Natural killer cell (primary cell): ENCODE results near the gene DDN. TPM values are rescaled to one million over a fixed set of nuclear protein-coding genes. Genes with fewer than 3 reads are reported as not detected.

Experiments used
- ATAC-seq, 3 donors: fragments of 150-1000 bp in 2 of 3; fragments of 200-7000 bp in 1 of 3; cut with Tn5 transposase; 1 replicate in 1 of 3; 2 replicates in 2 of 3; pipeline ENCODE4 v1.10.0; 2021; ENCODE audit warnings: mild to moderate bottlenecking in 2 of 3, moderate library complexity in 2 of 3
- DNase-seq, 2 donors: peaks; one replicate each; pipeline versions ENCODE4 v3.0.0 to v3.0.0-alpha.2; 2013 to 2021; ENCODE audit warnings: mixed read lengths in 1 of 2
- H3K27ac ChIP-seq: one replicate; pipeline ENCODE4 v1.5.1; 2013; ENCODE audit warnings: mild to moderate bottlenecking, low read length
- H3K27me3 ChIP-seq: one replicate; pipeline ENCODE4 v1.6.1; 2013; ENCODE audit warnings: low read length; ENCODE audit not compliant: control insufficient read depth, insufficient read depth
- H3K36me3 ChIP-seq: one replicate; pipeline ENCODE4 v1.6.1; 2013; ENCODE audit warnings: low read length; ENCODE audit not compliant: control insufficient read depth, insufficient read depth
- H3K4me1 ChIP-seq: one replicate; pipeline ENCODE4 v1.6.1; 2013; ENCODE audit warnings: low read length; ENCODE audit not compliant: control insufficient read depth, insufficient read depth
- H3K4me3 ChIP-seq: one replicate; pipeline ENCODE4 v1.5.1; 2013; ENCODE audit warnings: low read length
- H3K9me3 ChIP-seq: one replicate; pipeline ENCODE4 v1.6.1; 2013; ENCODE audit warnings: low read length; ENCODE audit not compliant: control insufficient read depth, insufficient read depth
- H3K27ac Mint-ChIP-seq, 2 donors: one replicate each; pipeline ENCODE4 v1.8.0; 2022; ENCODE audit warnings: mild to moderate bottlenecking in 2 of 2, mixed read lengths in 2 of 2, moderate library complexity in 1 of 2
- H3K27me3 Mint-ChIP-seq, 2 donors: one replicate each; pipeline ENCODE4 v1.8.0; 2022; ENCODE audit warnings: low read depth in 2 of 2, mixed read lengths in 2 of 2
- H3K36me3 Mint-ChIP-seq: one replicate; pipeline ENCODE4 v1.8.0; 2022; ENCODE audit warnings: mixed read lengths
- H3K4me1 Mint-ChIP-seq, 2 donors: one replicate each; pipeline ENCODE4 v1.8.0; 2022; ENCODE audit warnings: mixed read lengths in 2 of 2
- H3K4me3 Mint-ChIP-seq: one replicate; pipeline ENCODE4 v1.8.0; 2022; ENCODE audit warnings: mild to moderate bottlenecking, moderate library complexity, mixed read lengths
- H3K9me3 Mint-ChIP-seq, 2 donors: one replicate each; pipeline ENCODE4 v1.8.0; 2022; ENCODE audit warnings: mixed read lengths in 2 of 2
- WGBS: methylation state at CpG from one replicate; pipeline ENCODE4 v1.1.7; 2013; ENCODE audit warnings: missing lambda C conversion rate; ENCODE audit not compliant: insufficient coverage; 5-methylcytosine and 5-hydroxymethylcytosine counted together
- intact Hi-C: fragments of 100-400 bp; cut with micrococcal nuclease; formaldehyde crosslinking; loops from one replicate; pipeline ENCODE4 v1.14.2; 2022
- total RNA-seq, 4 donors: library from RNA; stranded (reverse); fragments of 120-200 nt in 1 of 4; gene quantifications; one replicate each; pipeline versions ENCODE4 v1.2.3 to v1.2.4, GENCODE V29; 2013 to 2022
- TF ChIP-seq, protein P1 (sequence below): fragments of 200-600 bp; IDR thresholded peaks from one replicate; pipeline ENCODE4 v1.8.0; 2022; ENCODE audit warnings: antibody characterized with exemption

DDN gene
- total RNA-seq, 3 donors from 2014 or later (not counting 1 experiment from before 2014, with no cell fraction given): 1.1 to 3.4 (median 1.4) TPM

DNA sequence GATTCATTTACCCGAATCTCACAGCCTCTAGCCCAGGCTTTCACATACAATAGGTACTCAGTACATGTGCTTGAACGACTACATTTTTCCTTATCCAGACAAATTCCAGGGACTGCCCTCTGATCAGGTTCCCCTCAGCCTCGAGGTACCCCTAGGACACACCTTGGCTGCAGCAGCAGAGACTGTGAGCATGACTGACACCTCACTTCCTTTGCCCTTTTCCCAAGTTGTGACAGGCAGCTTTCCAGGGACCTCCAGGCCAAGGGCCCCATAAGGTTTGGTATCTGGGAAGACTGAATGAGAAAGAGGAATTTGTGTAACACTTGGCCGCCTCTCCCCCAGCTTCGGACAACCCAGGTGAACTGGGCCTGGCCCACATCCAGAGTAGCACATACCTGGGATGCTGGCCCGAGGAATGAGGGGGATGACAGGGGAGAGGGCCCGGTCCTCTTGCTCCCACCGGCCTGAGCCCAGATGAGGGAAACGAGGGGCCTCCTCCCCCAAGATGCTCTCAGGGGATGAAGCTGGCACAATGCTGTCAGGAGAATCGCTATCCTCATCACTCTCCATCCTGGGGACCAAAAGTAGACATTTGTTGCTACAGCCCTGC lies 29.6 kb upstream of the DDN start:
- Histone ChIP-seq H3K27ac (no peak overlapping the region), H3K36me3 (peaks cover 73% of the 10 kb centered on the region), H3K9me3 (no peaks in the 10 kb centered on the region), H3K4me1 (no peaks in the 10 kb centered on the region), H3K27me3 (no peaks in the 10 kb centered on the region), H3K4me3 (no peak overlapping the region)
- TF ChIP-seq, protein P1, sequence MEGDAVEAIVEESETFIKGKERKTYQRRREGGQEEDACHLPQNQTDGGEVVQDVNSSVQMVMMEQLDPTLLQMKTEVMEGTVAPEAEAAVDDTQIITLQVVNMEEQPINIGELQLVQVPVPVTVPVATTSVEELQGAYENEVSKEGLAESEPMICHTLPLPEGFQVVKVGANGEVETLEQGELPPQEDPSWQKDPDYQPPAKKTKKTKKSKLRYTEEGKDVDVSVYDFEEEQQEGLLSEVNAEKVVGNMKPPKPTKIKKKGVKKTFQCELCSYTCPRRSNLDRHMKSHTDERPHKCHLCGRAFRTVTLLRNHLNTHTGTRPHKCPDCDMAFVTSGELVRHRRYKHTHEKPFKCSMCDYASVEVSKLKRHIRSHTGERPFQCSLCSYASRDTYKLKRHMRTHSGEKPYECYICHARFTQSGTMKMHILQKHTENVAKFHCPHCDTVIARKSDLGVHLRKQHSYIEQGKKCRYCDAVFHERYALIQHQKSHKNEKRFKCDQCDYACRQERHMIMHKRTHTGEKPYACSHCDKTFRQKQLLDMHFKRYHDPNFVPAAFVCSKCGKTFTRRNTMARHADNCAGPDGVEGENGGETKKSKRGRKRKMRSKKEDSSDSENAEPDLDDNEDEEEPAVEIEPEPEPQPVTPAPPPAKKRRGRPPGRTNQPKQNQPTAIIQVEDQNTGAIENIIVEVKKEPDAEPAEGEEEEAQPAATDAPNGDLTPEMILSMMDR: no peak
- Mint-ChIP-seq H3K27ac (peak overlapping the region in 1 of 2 donors; percentile 50), H3K27me3 (no peaks in the 10 kb centered on the region), H3K9me3 (no peaks in the 10 kb centered on the region), H3K4me1 (peaks cover 0 to 5% of the 10 kb centered on the region in 2 donors), H3K4me3 (no peak overlapping the region), H3K36me3 (no peaks in the 10 kb centered on the region)
- no peak for DNase-seq
- intact Hi-C loops: no loop called here
- ATAC-seq: no peak
- 96% methylated on average over 9 of the region's 10 CpGs for WGBS

DNA sequence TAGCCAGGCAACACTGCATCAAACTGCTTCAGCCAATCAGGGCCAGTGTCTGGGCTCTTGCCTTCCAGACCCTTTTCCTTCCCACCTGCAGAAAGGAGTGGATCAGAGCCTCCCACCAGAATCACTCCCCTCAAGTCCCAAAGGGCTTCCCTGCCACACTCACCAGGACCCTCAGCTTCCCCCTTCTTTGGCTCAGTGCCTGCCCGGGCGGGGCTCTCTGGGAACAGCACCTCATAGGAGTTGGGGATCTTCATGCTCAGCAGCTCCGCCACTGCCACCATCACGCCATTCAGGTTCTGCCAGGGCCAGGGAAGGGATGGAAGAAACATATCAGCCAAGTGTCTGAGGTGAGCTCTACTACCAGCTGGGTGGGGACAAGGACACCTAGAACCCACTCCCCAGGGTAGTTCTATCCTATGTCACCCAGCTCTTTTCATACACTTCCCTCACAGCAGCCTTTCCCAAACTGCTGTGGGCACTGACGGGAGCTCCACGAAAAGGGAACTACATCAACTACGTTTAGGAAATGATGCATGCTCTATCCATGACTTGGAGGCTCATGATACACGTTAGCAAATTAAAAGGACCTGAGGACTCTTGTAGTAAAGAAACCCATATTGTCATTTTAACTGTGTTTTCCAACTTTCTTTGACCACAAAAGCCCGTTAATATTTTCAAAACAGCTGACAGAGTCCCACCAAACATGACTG lies 28.8 kb upstream of the DDN start:
- DNase-seq (no peak), ATAC-seq (no peak)
- Mint-ChIP-seq H3K27me3 (no peaks in the 10 kb centered on the region), H3K4me3 (no peak overlapping the region), H3K4me1 (peaks cover 0 to 5% of the 10 kb centered on the region in 2 donors), H3K27ac (peak overlapping the region in 1 of 2 donors; percentile 50), H3K36me3 (no peaks in the 10 kb centered on the region), H3K9me3 (no peaks in the 10 kb centered on the region)
- WGBS: 97% methylated on average over 9 of the region's 9 CpGs
- intact Hi-C loops: no loop called here
- TF ChIP-seq, protein P1: no peak
- Histone ChIP-seq H3K4me1 (no peaks in the 10 kb centered on the region), H3K36me3 (peaks cover 73% of the 10 kb centered on the region), H3K27ac (no peak overlapping the region), H3K4me3 (no peak overlapping the region), H3K27me3 (no peaks in the 10 kb centered on the region), H3K9me3 (no peaks in the 10 kb centered on the region)

DNA sequence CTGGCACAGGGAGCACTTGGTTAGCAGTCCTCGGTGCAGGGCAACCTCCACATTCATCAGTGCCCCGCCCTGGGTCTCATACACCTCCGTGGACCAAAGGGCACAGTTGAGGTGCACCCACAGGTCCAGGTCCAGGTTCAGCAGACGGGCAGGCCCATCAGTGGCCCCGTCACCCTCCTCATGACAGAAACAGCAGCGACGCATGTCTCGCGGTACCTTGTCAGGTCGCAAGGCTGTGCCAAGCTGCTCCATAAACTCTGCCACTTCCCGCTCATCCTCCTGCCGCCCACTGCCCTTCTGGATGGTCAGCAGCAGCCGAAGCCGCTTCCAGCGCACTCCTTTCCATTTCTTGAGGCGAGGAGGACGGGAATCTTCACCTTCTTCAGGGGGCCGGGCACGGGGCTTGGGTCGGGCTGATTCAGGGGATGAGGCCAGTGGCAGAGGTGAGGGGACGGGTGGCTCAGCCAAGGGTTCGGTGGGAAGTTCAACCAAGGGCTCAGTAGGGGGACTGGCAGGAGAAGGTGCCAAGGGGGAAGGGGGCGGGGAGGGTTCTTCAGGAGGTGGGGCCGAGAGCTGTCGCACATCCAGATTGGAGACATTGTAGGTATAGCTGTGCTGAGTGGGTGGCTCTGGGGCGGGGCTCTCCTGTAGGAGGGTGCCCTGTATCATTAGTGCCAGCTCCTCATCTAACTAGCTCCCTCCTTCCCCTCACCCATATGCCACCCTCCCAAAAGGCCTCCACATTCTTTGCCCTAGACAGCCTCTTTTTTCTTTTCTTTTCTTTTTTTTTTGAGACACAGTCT lies 27.7 kb upstream of the DDN start:
- no peak for ATAC-seq
- Histone ChIP-seq H3K4me3 (no peak overlapping the region), H3K27ac (no peak overlapping the region), H3K9me3 (no peaks in the 10 kb centered on the region), H3K4me1 (no peaks in the 10 kb centered on the region), H3K36me3 (peaks cover 71% of the 10 kb centered on the region), H3K27me3 (no peaks in the 10 kb centered on the region)
- TF ChIP-seq, protein P1: no peak
- intact Hi-C loops: no loop called here
- 98% methylated on average over 26 of the region's 26 CpGs for WGBS
- H3K27ac Mint-ChIP-seq: peak overlapping the region in 1 of 2 donors; percentile 50
- H3K36me3 Mint-ChIP-seq: no peaks in the 10 kb centered on the region
- peaks cover 0 to 5% of the 10 kb centered on the region in 2 donors for H3K4me1 Mint-ChIP-seq
- DNase-seq: no peak
- no peaks in the 10 kb centered on the region for H3K27me3 Mint-ChIP-seq
- H3K9me3 Mint-ChIP-seq: no peaks in the 10 kb centered on the region
- H3K4me3 Mint-ChIP-seq: no peak overlapping the region
